GM23338 (cell line): Measurements from ENCODE around the gene PRLH.

Experiments
- CREB1 ChIP-seq: fragments of 250-450 bp; sonication (Bioruptor Pico); IDR thresholded peaks from 2 replicates; pipeline ENCODE4 v1.5.0; 2020; ENCODE audit warnings: low read depth, mild to moderate bottlenecking, moderate library complexity
- CTCF ChIP-seq, 2 experiments: fragments of 200-600 bp in 1 of 2; sonication (generic) in 1 of 2; conservative IDR thresholded peaks; 2 replicates each; pipeline versions ENCODE4 v1.5.1 to v1.6.1; 2016 to 2017; ENCODE audit warnings: antibody characterized with exemption in 2 of 2, low read depth in 2 of 2, mild to moderate bottlenecking in 2 of 2, moderate library complexity in 1 of 2
- EZH2 ChIP-seq: fragments of 200-600 bp; sonication (generic); IDR thresholded peaks from one replicate; pipeline ENCODE4 v1.8.0; 2017; ENCODE audit warnings: antibody characterized with exemption, mild to moderate bottlenecking, low read depth; ENCODE audit not compliant: unreplicated experiment
- EZH2phosphoT487 ChIP-seq: fragments of 200-600 bp; sonication (generic); IDR thresholded peaks from one replicate; pipeline ENCODE4 v1.8.1; 2018; ENCODE audit warnings: antibody characterized with exemption; ENCODE audit not compliant: unreplicated experiment
- JUNB ChIP-seq: IDR thresholded peaks from one replicate; pipeline ENCODE4 v1.6.1; 2016; ENCODE audit warnings: antibody characterized with exemption; ENCODE audit not compliant: unreplicated experiment
- NANOG ChIP-seq: IDR thresholded peaks from 2 replicates; pipeline ENCODE4 v1.6.1; 2016; ENCODE audit warnings: antibody characterized with exemption, borderline replicate concordance
- POLR2AphosphoS5 ChIP-seq: IDR thresholded peaks from 2 replicates; pipeline ENCODE4 v1.6.1; 2016; ENCODE audit warnings: antibody characterized with exemption, low read depth
- REST ChIP-seq: IDR thresholded peaks from one replicate; pipeline ENCODE4 v1.6.1; 2018; ENCODE audit warnings: antibody characterized with exemption; ENCODE audit not compliant: unreplicated experiment
- STAT1 ChIP-seq: IDR thresholded peaks from one replicate; pipeline ENCODE4 v1.6.1; 2016; ENCODE audit warnings: antibody characterized with exemption; ENCODE audit not compliant: unreplicated experiment
- TF ChIP-seq, protein P1 (sequence below): IDR thresholded peaks from 2 replicates; pipeline ENCODE4 v1.6.1; 2016; ENCODE audit warnings: antibody characterized with exemption

GRCh38 chr2:237596520-237597195 is 30.3 kb downstream of the PRLH start:
- no peak for TF ChIP-seq CTCF (conservative IDR thresholded peaks at IDR 0.05; ENCODE audit: low read depth in 2 of 2)
- TF ChIP-seq CREB1 (CRISPR knock-in tag) = no peak
- no peak for TF ChIP-seq REST
- TF ChIP-seq, protein P1, sequence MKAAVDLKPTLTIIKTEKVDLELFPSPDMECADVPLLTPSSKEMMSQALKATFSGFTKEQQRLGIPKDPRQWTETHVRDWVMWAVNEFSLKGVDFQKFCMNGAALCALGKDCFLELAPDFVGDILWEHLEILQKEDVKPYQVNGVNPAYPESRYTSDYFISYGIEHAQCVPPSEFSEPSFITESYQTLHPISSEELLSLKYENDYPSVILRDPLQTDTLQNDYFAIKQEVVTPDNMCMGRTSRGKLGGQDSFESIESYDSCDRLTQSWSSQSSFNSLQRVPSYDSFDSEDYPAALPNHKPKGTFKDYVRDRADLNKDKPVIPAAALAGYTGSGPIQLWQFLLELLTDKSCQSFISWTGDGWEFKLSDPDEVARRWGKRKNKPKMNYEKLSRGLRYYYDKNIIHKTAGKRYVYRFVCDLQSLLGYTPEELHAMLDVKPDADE = no peak
- no peak for TF ChIP-seq STAT1
- TF ChIP-seq EZH2 = no peak
- TF ChIP-seq POLR2AphosphoS5 = no peak
- no peak for TF ChIP-seq NANOG
- TF ChIP-seq EZH2phosphoT487 = no peak
- TF ChIP-seq JUNB = no peak
